Renal cortical epithelial cell (primary cell): ENCODE data around the gene ELOVL1. TPM values are rescaled to one million over a fixed set of nuclear protein-coding genes. Genes with fewer than 3 reads are reported as not detected.
"Not testable (repeated sequence)": the region's sequence is repeated elsewhere in the genome, so short reads cannot be mapped to it uniquely, and the experiment has no call there.

Source experiments
- DNase-seq: peaks from one replicate; pipeline ENCODE4 v3.0.0-alpha.2; 2011; ENCODE audit warnings: low read depth
- total RNA-seq: library from RNA; depleted of rRNA; stranded (reverse); fragments of >200 nt; gene quantifications from 2 replicates; pipeline ENCODE4 v1.2.3, GENCODE V29; 2014

Gene ELOVL1
- total RNA-seq, 1 donor from 2014 or later = 59.0 TPM

DNA sequence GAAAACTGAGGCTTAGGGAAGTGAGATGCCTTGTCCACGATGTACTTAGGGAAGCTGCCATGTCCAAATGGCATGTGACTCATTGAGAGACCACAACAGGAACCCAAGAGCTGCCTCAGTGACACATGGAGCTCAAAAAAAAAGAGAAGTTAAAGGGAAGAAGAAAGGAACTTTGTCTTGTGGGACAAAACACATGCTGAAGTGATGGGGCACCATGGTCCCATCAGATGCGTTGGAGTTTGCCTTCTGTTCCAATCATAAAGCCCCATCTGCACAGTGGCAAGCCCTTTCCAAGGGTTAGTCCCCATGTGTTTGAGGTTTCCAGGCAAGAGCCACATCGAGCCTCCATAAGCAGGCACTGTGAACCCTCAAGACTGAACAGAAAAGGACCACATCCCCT, 13.8 kb upstream of the ELOVL1 start:
- DNase-seq = no peak

DNA sequence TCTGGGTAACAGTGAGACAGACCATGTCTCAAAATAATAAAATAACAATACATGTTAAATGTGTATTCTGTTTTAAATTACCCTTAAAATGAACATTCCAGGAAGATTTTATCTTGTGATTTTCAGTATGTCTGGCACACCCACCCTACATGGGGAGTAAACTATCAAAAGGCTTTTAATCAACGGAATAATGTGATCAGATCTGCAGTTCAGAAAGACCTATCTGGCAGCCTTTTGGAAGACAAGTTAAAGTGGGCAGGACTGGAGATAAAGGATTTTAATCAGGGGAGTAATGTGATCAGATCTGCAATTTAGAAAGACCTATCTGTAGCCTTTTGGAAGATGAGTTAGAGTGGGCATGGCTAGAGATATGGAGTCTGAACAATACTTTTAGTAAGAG, 11.7 kb upstream of the ELOVL1 start:
- DNase-seq = no peak

DNA sequence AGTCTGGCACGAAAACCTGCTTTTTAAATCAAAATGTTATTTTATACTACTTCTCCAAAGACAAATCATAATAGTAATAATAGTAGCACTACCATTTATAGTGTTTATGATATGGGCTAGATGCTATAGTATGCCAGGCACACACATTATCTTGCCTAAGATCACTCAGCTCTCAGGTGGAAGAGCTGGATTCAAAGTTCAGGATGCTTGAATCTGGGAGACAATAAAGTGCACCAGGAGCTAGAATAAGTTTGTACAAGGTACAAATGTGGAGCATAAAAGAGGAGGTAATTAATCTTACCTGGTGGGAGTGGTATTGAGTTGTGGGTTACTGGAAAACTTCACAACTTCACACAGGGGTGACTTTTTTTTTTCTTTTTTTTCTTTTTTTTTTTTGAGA, 10.0 kb upstream of the ELOVL1 start:
- no peak for DNase-seq

DNA sequence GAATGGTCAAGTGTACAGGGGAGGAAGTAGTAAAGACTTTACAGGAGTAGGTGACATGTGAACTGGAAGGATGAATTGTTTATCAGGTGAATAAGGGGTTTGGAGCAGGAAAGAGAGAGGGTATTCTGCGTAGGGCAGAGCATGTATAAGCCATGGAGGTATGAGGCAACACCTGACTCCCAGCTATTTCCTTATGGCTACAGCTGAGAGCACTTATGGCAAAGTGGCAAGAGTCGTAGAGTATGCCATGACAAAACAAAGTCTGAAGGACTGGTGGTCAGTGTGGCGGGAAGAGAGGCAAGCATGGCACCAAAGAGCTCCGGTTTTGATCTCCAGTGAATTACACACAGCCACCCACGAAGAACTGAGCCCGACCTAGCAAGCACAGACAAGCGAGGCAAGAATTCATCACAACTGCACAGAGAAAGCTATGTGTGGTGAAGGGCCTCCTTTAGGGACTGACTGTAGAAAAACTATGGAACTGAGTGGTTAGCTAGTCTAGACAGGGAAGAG, 9.0 kb upstream of the ELOVL1 start:
- no peak for DNase-seq

DNA sequence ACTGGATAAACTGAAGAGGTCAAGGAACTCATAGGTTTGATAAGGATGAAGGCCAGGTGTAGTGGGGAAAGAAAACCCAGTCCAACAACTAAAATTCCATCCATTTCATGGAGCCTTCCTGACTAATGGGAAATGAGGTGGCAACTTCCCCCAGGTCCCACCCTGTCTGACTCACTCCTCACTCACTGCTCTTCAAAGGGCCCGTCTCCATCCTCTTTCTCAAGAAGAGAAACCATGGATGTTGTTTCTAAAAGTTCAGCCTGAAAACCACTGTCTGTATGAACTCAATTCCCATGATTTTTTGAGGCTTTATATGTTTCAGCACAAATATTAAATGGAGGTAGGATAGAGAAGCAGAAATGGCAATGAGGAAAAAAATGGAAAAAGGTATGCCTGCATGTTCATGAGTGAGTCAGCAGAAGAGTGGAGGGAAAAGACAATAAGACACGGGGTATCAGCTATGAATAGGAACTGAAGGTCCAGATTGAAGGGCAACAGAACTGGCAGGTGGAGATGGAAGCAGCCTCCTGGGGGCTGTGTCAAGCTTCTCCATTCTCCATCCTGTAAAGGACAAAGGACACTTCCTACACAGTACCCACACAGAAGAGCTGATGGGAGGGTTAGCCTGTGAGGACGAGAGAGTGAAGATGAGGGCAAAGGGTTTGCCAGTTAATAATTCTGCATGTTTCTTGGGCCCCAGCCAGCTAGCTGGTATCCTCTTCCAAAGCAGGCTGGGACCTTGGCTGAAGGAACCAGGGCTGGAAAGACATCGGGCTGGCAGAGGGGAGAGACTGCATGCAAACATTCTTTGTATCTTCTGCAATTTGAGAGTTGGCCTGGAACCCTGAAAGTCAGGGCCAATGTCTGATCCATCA, 5.5 kb upstream of the ELOVL1 start:
- peak; percentile 80 for DNase-seq

DNA sequence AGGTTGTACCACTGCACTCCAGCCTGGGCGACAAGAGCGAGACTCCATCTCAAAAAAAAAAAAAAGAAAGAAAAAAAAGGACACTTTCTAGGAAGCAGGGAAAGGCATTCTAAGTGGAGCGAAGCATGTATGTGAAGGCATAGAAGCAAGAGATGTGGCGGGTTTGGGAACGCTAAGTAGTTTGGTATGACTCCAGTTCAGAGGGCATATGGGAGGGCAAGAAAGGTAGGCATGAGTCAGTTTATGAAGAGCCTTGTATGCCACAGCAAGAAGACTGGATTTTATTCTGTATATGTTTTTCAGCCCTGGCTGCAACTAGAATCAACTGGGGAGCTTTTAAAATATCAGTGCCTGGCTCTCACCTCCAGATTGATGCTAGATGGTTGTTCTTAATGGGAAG, 4.4 kb upstream of the ELOVL1 start:
- DNase-seq = peak; percentile 29

DNA sequence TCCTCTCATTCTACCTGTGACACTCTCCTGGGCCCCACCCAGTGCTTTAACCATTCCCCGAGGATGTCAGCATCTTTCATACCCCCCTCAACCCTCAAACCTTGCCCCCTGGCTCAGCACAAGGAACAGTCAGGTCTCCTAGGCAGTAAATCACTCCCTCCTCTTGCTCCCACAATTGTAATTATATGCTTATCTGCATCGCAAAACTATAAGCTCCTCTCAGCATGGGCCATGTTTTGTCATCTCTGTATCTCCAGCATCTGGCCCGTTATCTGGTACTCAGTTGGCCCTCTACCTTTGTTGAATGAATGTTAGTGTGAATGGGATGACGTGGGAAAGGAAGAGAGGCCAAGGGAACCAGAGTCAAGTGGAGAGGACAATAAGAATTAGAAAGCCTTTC, 2.8 kb upstream of the ELOVL1 start:
- DNase-seq = no peak

DNA sequence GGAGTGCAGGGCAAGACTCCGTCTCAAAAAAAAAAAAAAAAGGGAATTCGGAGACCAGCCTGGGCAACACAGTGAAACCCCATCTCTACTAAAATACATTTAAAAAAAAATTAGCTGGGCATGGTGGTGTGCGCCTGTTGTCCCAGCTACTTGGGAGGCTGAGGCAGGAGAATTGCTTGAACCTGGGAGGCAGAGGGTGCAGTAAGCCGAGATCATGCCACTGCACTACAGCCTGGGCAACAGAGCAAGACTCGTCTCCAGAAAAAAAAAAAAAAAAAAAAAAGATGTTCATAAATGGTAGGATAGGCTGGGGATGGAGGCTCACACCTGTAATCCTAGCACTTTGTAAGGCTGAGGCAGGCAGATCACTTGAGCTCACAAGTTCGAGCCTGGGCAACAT, 2.0 kb upstream of the ELOVL1 start:
- not testable (repeated sequence) for DNase-seq

DNA sequence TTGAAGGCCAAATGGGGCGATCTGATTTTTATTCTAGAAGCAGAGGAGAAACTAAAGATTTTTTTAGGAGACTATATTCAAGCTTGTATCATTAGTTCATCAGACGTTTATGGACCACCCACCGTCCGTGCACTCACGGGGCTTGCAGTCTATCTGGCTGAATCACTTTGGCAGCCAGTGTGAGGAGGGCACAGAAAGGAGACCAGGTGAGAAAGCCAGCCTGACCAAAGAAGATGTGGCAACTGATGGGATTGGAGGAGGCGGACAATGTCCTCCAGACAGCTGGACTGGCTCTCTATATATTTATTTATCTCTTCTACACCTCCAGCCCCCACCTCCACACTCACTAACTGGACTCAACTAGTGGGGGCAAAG, 822 bp upstream of the ELOVL1 start:
- DNase-seq = no peak

DNA sequence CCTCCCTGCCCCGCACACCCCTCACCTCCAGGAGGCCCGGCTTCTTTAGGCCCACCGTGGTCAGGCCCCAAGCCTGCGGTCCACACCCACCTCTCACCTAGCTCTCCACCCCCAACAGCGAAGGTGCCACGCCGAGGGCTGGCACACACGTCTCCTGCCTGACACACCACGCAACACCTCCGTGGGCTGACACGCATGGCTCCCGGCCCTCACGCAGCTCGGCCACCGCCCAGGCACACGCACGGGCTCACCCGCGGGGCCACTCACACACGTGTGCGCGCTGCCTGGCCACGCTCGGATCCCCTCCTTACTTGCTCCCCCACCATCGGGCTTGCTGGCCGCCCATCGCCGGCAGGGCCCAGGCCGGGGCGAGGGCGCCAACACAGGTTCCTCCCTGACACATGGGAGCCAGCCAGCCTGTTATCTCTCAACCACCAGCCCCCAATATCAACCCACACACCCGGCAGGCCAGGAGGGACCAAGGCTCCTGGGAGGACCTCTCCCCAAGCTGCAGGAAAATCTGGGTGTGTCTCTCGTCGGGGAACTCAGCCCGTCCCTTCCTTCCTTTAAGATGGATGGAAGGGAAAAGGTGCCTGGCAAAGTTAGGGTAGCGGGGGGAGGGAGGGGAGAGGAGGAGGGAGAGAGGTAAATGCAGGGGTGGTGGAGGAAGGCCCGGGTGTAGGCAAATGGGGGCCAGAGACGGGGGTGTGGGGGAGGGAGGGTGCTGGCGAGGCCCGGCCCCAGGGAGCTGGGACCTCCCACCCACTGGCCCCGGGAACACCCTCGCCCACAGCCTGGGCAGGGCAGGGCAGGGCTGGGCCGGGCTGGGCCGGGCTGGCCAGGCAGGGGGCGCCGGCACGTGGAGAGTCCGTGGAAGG, 546 bp downstream of the ELOVL1 start:
- no peak for DNase-seq

DNA sequence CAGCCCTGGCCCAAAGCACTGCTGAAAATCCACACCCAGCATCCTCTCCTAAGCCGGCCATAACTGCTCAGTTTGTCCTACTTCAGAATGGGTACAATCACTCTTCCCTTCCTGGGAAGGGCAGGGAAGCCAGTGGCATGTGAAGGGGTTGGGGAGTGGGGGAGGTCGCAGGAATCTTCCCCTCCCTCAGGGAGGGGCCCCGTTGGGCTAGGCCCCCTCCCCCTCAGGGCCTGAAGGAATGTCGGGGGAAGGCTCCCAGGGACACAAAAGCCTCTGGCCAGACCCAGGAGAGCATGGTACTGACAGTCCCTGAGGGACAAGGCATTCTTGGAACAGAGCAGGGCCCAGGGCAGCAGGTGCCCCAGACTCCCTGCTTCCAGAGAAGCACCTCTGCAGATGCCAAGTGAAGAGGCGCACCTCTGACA, 1.2 kb downstream of the ELOVL1 start:
- DNase-seq = no peak

DNA sequence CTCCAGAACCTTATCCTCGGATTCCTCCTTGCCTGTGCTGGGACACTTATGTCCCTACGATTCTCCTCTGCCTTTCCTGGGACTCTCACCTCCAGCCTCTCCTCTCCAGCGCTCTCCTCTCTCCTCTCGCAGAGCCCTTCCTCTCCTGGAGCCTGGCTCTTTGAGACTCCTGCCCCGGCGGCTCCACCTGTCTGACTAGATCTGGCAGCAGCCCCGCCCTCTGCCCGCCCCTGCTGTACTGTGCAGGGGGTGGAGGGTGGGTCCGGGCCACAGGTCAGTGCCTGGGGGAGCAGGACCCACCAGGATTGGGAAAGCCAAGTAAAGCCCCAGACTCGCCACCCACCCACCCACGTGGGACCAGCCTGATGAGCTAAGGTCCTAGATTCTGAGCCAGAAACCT, 1.6 kb downstream of the ELOVL1 start:
- DNase-seq = no peak

DNA sequence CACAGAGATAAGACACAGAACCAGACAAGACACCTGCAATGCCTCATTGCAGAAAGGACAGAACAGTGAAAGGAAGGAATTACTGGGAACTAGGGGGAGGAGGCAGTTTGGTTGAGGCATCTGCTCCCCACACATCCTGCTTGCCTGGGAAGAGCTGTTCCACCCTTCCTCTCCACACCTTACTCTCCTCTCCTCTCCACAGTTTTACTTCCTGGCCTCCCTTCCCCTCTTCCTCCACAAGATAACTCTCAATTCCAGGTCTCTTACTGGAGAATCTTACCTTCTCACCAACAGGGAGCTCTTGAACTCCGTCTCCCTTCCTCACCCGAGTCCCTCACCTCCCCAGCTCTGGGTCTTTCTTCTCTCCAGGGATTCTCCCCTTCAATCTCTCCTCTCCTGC, 2.1 kb downstream of the ELOVL1 start:
- DNase-seq = no peak

DNA sequence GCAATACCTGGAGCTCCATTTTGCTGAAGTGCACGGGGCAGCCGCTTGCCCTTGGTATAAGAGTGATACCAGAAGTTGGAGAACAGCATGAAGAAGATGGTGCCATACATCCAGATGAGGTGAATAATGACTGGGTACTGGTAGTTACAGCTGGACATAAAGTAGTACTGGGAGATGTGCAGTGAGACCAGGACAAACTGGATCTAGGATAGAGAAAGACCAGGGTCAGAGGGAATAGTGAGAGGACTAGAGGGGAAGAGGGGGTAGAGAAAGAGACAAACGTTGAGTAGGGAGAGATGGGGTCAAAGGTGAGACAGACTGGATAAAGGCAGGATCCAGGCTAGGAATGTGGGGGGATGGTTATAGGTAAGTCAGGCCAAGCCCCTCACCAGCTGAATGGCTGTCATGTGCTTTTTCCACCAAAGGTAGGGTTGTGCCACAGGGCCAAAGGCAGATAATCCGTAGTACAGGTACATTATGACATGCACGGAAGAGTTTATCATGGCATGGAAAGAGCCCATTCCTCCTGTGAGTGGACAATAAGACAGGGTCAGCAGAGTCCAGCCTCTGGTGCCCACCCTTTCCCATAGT, 3.8 kb downstream of the ELOVL1 start:
- no peak for DNase-seq

DNA sequence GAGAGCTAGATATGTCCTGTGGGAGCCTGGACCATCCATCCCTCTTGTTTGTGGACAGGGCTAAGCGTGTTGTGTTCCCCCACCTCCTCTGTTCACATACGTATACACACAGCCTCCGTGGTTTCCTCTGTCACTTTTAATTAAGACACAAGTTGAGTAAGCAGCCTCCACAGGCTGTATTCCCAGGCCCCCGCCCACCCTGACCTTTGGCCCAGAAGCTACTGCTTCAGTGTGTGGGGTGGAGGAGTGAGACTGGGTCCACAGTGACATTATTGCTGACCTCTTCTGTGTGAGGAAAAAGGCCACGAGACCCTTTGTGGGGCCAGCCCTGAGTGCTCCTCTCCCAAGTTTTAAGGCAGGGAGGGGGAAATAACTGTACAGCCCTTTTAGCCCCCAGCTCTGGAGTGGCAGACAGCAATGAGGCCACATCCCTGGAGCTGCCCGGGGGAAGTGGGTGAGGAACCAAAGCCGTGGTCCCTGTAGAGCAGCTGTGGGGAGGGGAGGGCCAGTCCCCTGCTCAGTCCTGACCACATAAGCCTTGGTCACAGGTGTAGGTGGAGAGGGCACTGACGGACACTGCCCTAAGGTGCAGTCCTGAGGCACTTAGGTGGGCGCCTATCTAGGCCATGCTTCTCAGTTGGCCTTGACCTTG, 4.4 kb downstream of the ELOVL1 start:
- no peak for DNase-seq

DNA sequence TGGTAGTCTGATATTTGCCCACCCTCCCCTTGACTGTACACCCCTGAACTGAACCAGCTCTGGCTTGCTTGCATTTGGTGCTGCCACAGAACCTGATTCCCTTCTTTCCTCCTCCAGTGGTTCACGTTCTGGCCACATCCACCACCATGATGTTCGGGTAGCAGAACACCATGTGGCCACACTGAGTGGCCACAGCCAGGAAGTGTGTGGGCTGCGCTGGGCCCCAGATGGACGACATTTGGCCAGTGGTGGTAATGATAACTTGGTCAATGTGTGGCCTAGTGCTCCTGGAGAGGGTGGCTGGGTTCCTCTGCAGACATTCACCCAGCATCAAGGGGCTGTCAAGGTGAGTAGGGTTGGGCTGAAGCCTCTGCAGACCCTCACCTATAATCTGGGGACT, 7.2 kb downstream of the ELOVL1 start:
- no peak for DNase-seq

DNA sequence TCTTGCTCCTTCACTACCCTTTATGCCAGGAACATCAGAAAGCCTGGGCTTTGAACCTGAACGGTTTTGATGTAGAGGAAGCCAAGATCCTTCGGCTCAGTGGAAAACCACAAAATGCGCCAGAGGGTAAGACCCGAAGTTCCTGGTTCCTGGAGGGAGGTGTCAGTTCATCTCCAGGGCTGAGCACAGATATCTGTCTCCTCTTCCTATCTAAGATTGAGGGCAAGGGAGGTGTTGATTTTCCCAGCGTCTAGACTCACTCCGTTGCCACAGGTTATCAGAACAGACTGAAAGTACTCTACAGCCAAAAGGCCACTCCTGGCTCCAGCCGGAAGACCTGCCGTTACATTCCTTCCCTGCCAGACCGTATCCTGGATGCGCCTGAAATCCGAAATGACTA, 8.1 kb downstream of the ELOVL1 start:
- DNase-seq = peak; percentile 27

DNA sequence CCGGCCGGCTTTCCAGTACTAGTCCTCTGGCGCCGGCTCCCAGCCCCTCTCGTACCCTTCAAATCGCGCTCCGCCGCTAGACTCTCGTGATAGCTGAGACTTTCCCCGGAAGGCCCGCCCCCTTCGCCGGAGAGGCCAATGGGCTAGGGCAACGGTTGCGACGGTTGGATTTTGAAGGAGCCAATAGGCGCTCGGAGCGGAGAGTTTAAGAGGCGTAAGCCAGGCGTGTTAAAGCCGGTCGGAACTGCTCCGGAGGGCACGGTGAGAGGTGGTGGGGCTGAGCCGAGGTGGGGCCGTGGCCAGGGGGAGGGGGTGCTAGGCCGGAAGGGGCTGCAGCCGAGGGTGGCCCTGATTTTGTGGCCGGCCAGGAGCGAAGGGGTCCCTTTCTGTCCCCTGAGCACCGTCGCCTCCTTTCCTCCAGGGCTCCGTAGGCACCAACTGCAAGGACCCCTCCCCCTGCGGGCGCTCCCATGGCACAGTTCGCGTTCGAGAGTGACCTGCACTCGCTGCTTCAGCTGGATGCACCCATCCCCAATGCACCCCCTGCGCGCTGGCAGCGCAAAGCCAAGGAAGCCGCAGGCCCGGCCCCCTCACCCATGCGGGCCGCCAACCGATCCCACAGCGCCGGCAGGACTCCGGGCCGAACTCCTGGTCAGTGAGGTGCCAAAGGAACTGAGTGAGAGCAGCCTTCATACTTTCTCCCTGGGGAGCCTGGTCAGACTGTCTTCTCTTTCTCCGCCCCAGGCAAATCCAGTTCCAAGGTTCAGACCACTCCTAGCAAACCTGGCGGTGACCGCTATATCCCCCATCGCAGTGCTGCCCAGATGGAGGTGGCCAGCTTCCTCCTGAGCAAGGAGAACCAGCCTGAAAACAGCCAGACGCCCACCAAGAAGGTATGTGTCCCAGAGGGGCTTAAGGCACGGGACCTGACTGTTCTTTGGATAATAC, 8.8 kb downstream of the ELOVL1 start, which contains the start of gene CDC20:
Gene CDC20, plus strand, starts transcription at position 236 of the 948 bp plus-strand sequence. Its CDS starts 235 bp downstream, at position 471.
- DNase-seq = peak; percentile 87

DNA sequence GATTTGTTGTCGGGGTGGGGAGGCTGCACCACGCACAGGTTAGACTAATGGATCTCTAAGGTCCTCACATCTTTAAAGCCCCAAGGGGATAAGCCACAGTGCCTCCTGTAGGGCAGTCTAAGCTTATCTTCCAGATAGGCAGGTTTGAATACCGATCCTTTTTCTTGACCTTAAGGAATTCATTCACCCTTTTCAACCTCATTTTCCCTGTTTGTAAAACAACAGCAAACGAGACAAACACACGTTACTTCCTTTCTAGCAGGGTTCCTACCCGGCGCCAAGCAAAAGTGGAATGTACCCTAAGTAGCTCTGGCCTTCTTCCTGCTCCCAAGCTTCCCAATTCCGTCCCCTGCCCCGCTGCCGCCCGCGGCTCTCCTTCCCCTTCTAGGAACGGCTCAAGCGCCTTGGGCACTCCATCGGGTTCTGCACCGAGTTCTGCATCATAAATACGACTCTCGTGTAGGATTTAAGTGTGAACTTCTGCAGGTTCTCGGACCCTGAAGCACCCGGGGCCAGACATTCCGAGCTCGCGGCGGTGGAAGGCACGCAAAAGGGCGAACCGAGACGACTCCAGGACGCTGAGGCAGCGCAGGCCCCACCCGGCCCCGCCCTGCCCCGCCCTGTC, 9.6 kb downstream of the ELOVL1 start:
- peak; percentile 62 for DNase-seq

DNA sequence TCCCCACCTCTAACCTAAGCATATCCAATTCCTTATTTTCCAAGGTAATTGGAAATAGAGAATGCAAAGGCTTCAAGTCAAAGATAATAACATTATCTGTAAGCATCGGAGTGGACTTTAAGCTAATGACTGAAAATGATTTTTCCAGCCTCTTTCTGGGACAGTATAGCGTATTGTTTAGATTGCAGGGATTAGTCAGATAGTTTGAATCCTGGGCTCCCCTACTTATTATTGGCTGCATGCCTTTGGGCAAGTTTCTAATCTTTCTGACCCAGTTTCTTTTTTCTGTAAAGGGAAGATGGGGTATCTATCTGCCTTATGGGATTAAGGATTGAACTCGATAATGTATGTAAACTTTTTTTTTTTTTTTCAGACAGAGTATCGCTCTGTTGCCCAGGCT, 10.6 kb downstream of the ELOVL1 start:
- DNase-seq = no peak
